GM10266 (cell line): Measurements from ENCODE around the gene POTEI.
"Not testable (repeated sequence)": the region's sequence is repeated elsewhere in the genome, so short reads cannot be mapped to it uniquely, and the experiment has no call there.

Source experiments
- DNase-seq: peaks from one replicate; pipeline ENCODE4 v3.0.0; 2012; ENCODE audit errors: extremely low spot score
- TF ChIP-seq, protein P1 (sequence below): IDR thresholded peaks from 2 replicates; pipeline ENCODE4 v1.5.1; 2012; ENCODE audit warnings: mild to moderate bottlenecking, low read depth; ENCODE audit not compliant: control insufficient read depth, insufficient read depth; ENCODE audit errors: missing control alignments

Gene POTEI

GRCh38 chr2:130491073-130491472 lies 18.1 kb downstream of the POTEI start:
- not testable (repeated sequence) for DNase-seq

DNA sequence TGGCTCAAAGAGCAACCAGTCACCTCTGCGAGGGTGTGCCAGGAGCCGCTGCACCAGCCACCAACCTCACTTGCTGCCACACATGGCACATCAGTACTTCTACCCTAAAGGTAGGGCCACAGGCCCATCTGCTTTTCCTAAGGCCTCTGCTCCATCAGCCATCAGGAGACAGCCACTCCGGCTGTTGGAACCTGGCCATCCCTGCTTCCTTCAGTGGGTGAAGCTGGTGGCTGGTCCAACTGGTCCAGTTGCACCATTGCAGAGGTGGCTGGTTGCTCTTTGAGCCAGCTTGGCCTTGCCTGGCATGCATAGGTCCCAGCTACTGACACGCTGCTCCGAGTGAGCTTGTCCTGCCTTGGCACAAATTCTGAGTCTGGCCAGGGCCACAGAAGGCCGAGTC lies 53.7 kb downstream of the POTEI start:
- not testable (repeated sequence) for DNase-seq

- not testable (repeated sequence) for DNase-seq
Observed at GRCh38 chr2:130454712-130455083, 54.4 kb downstream of the POTEI start.

DNA sequence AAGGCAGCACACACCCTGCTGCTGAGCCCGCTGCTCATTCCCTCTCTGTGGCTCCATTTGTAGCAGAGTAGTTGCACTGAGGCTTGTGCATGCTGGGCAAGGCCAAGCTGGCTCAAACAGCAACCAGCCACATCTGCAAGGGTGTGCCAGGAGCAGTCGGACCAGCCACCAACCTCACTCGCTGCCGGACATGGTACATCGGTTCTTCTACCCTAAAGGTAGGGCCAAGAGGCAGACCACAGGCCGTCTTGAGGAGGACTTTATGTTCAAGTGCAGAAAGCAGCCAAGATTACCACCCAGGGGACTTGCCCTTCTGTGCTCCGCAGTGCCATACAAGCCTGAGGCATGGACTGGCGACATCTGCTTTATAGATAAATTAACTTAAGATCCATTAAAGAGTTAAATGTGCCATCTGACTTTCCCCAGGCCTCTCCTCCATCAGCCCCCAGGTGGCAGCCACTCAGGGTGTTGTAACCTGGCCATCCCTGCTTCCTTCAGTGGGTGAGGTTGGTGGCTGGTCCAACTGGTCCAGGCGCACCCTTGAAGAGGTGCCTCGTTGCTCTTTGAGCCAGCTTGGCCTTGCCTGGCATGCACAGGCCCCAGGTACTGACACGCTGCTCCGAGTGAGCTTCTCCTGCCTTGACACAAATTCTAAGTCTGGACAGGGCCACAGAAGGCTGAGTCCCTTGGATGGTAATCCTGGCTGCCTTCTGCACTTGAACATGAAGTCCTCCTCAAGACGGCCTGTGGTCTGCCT lies 55.0 kb downstream of the POTEI start:
- DNase-seq = not testable (repeated sequence)

DNA sequence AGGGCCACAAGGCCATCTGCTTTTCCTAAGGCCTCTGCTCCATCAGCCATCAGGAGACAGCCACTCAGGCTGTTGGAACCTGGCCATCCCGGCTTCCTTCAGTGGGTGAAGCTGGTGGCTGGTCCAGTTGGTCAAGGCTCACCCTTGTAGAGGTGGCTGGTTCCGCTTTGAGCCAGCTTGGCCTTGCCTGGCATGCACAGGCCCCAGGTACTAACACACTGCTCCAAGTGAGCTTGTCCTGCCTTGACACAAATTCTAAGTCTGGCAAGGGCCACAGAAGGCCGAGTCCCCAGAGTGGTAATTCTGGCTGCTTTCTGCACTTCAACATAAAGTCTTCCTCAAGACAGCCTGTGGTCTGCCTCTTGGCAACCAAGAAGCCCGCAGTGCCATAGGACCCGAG lies 56.2 kb downstream of the POTEI start:
- DNase-seq = not testable (repeated sequence)

GRCh38 chr2:130451823-130452222 lies 57.3 kb downstream of the POTEI start:
- DNase-seq = not testable (repeated sequence)

DNA sequence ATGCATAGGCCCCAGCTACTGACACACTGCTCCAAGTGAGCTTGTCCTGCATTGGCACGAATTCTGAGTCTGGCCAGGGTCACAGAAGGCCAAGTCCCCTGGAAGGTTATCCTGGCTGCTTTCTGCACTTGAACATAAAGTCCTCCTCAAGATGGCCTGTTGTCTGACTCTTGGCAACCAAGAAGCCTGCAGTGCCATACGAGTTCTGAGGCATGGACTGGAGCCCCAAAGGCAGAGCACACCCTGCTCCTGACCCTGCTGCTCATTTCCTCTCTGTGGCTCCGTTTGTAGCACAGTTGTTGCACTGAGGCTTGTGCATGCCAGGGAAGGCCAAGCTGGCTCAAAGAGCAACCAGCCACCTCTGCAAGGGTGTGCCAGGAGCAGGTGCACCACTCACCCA lies 57.9 kb downstream of the POTEI start:
- DNase-seq = not testable (repeated sequence)

DNA sequence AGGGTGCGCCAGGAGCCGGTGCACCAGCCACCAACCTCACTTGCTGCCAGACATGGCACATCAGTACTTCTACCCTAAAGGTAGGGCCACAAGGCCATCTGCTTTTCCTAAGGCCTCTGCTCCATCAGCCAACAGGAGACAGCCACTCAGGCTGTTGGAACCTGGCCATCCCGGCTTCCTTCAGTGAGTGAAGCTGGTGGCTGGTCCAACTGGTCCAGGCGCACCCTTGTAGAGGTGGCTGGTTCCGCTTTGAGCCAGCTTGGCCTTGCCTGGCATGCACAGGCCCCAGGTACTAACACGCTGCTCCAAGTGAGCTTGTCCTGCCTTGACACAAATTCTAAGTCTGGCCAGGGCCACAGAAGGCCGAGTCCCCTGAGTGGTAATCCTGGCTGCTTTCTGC lies 58.8 kb downstream of the POTEI start:
- DNase-seq = not testable (repeated sequence)

GRCh38 chr2:130427631-130428030 lies 81.5 kb downstream of the POTEI start:
- not testable (repeated sequence) for DNase-seq
- TF ChIP-seq, protein P1, sequence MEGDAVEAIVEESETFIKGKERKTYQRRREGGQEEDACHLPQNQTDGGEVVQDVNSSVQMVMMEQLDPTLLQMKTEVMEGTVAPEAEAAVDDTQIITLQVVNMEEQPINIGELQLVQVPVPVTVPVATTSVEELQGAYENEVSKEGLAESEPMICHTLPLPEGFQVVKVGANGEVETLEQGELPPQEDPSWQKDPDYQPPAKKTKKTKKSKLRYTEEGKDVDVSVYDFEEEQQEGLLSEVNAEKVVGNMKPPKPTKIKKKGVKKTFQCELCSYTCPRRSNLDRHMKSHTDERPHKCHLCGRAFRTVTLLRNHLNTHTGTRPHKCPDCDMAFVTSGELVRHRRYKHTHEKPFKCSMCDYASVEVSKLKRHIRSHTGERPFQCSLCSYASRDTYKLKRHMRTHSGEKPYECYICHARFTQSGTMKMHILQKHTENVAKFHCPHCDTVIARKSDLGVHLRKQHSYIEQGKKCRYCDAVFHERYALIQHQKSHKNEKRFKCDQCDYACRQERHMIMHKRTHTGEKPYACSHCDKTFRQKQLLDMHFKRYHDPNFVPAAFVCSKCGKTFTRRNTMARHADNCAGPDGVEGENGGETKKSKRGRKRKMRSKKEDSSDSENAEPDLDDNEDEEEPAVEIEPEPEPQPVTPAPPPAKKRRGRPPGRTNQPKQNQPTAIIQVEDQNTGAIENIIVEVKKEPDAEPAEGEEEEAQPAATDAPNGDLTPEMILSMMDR = peak; percentile 74

GRCh38 chr2:130418845-130419244 lies 90.3 kb downstream of the POTEI start:
- DNase-seq = not testable (repeated sequence)

DNA sequence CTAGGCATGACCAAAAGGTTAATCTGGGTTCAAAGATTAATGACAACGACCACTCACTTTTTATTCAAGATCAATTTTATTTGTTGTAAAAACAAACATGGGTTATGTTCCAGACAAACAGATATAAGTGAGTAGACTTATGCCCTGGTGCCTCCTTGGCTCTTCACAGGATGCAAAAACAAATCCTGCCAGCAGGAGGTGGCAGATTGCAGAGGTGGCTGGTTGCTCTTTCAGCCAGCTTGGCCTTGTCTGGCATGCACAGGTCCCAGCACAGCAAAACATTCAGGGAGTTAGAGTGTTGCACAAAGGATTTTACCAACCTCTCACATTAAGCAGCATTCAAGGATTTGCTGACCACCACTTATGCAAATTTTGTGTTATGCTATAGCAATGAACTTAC lies 92.4 kb downstream of the POTEI start:
- not testable (repeated sequence) for DNase-seq
- TF ChIP-seq, protein P1 = peak; percentile 13
